Eye (tissue), 1 donor: ENCODE results near the gene OCA2.

ENCODE experiments used
- DNase-seq: peaks from one replicate; pipeline ENCODE4 v3.0.0-alpha.2; 2015

OCA2 gene

DNA sequence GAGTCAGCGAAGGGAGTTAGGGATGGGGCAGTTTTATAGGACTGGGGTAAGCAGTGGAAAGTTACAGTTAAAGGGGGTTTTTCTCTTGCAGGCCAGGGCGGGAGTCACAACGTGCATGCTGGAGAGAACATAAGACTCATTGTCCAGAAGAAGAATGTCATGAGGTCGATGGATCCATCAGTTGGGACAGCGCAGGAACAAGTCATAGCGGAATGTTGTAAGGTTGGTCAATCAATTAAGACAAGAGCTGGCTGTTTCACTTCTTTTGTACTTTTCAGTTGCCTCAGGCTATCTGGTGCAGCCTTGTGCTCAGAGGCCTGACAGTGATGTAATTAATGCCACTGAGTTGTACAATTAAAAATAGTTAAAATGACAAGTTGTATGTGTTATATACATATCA is 165.6 kb downstream of the OCA2 start:
- DNase-seq, result no peak

DNA sequence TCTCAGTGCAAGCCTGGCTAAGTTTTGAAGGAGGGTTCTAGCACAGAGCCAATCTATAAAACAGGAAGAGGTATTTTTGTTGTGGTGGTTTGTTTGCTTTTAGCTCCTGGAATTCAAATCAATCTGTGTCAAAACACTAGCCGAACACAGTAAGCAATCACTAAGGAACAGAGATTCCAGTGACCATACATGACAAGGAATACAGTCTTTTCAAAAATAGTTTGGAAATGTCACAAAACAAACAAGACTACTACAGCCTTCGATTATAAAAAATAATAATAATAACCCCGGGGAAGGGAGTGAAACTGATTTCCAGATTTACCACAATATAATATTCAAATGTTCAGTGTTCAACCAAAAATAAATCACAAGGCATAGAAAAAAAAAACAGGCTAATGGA is 166.5 kb downstream of the OCA2 start:
- no peak for DNase-seq

DNA sequence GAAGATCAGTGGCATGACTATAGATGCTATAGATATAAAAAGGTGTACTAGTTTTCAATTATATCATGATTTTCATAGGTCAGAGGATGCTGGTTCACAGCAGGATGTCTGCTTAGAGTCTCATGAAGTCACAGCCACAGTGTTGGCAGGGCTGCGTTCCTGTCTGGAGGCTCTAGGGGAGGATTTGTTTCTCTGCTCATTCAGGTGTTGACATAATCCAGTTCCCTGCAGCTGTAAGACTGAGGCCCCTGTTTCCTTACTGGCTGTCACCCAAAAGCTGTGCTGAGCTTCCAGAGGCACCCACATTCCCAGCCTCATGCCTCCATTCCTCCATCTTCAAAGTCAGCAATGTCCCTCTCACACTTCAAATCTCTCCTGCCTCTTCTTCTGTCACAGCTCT is 170.7 kb downstream of the OCA2 start:
- no peak for DNase-seq

DNA sequence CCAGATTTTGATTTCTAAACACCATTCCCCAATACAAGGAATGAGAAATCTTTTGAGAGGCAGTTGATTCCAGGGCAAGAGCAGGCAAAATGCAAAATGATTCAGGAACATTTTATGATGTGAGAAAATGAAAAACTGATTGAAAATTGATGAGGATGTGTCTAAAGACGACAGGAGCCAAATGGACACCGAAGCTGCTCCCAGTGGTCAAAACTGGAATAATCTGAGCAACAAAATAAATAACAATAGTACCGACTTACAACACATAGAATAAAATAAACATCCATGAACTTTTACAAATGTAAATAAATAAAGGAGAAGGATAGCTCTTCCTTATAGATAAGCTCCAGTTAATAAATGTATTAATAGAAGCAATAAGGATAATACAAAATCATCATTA is 186.8 kb downstream of the OCA2 start:
- DNase-seq, result no peak

DNA sequence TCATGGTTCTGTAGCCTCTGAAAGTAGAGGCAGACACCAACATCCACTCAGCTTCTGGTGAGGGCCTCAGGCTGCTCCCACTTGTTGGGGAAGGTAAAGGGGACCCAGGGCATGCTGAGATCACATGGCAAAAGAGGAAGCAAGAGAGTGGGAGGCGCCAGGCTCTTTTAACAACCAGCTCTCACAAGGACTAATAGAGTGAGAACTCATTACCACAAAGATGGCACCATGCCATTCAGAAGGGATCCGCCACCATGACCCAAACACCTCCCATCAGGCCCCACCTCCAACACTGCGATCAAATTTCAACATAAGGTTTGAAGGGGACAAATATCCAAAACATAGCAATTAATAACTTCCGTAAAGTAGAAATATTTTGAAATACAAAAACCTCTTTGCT is 192.3 kb downstream of the OCA2 start:
- DNase-seq, result no peak

DNA sequence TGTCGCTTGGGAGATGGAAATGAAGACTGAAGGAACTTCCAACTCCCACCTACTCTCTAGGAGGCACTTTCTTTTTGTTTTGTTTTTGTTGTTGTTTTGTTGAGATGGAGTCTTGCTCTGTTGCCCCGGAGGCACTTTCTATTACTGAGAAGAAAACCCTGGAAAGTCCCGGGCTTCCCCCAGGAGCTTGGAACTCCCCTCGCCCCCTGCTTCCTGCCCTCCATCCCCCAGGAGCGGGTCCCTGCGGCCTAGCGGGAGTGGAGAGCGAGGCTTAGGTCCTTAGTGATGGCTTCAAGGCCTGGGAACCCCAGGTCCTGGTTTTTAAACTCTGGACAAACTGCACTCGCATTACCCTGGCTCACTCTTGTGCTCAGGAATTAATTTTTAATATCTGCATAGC is 195.7 kb downstream of the OCA2 start:
- no peak for DNase-seq

DNA sequence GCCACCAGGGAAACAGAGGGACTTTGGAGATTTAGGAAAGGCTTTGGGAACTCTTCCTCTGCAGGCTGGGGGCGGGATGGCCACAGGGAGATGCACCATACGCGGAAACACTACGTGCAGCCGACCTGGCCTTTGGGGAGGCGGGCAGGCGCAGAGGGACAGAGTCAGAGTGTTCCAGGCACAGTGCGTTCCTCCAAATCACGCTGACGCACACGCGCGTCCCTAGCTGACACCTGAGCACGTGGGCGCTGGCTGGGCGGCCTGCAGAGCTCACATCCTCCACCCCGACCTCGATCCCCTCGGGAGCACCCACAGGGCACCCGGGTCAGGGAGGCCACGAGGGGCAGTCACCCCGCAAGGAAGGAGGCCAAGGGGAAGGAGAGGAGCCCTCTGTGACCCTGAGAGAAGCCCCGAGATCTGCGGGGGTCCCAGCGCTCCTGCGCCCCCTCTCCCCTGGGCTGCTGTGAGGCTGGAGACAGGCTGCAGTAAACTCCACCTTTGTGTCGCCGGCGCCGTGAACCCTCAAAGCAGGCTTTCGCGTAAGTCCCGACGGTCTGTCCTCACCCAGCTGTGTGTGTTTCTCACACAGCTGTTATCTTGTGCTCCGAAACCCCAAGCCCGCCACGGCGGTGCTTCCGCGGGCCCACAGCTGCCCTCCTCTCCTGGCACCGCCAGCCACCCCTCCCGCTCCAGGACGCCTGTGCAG is 196.3 kb downstream of the OCA2 start:
- DNase-seq, result no peak

DNA sequence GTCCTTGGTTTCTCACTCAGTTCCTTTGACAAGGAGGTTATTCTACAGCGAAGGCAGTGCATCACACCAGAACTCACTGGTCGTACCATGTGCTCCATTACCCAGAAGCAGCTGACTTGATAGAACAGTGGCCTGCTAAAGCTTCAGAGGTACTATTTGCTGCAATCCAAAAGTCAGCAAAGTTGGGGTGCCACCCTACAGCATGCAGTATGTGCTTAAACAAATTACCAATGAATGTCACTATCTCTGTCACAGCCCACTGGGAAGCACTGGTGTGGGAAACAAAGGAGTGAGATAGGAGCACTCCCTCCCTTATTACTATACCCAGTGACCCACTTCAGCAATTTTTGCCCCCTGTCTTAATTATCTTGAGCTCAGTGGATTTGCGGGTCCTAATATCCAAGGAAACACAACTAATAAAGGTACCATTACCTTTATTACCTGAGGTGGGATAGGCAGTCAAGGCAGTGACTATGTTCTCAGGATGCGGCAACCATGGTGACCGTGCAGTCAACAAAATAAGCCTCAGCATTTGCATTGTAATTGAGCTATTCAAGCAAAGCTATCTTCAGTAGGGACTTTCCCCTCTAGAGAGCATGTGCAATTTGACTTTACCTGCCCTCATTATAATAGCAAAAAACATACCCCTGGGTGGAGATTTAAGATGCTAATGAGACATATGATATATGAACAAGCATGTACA is 199.4 kb downstream of the OCA2 start:
- no peak for DNase-seq

DNA sequence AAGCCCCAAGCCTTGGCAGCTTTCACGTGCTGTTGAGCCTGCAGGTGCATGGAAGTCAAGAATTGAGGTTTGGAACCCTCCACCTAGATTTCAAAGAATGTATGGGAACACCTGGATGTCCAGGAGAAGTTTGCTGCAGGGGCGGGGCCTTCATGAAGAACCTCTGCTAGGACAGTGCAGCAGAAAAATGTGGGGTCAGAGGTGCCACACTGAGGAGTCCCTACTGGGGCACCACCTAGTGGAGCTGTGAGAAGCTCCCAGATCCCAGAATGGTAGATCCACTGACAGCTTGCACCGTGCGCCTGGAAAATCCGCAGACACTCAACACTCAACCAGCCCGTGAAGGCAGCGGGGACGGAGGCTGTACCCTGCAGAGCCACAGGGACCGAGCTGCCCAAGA is 201.6 kb downstream of the OCA2 start:
- no peak for DNase-seq

DNA sequence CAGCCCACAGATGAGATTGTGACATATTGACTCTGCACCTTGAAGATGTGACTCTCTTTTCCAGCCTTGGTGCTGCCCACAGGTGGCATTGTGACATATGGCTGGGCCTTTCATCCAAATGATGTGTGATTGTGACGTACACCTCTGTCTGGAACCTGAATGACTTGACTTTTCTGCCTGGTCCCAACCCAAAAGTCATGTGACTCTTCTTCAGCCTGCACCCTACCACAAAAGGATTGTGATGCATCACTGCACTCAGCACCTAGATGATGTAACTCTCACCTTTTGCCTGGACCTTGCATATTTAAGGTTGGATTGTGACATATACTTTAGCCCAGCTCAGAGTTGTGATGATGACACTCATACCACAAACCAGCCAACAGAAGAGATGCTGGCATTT is 204.5 kb downstream of the OCA2 start:
- DNase-seq, result no peak

DNA sequence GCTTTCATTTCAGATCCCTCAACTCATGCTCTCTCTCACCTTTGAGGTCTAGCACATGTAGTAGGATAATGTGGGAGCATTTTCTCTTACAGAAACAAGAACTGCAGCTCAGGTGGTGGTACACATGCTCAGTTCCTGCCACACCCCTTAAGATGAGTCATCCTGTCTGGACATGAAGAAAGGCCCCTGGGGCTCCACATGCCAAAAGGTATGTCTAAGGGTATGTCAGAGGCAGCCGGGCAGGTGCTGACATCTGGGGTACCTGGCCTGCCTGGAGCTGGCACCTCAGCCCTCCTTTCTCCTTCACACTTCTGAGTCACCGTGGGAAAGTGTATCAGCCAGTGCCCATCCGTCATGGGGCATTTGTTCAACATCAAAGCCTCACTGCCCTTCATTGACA is 209.9 kb downstream of the OCA2 start:
- DNase-seq, result no peak

DNA sequence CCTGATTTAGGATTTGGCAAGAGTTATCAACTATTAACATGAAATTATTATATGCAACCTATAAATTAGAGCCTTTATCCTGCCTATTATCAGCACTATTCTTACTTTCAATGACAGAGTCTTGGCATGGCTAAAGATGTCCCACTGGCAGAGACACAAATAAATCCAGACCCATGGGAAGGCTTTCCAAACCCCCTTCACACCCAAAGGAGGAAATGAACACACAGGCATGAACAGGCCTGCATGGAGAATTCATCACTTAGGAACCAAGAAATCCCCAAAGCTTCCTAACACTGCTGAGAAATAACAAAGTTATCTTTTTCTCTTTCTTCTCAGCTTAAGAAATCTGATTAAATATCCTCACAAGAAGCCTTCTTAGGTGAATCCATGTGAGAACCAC is 213.9 kb downstream of the OCA2 start:
- no peak for DNase-seq

DNA sequence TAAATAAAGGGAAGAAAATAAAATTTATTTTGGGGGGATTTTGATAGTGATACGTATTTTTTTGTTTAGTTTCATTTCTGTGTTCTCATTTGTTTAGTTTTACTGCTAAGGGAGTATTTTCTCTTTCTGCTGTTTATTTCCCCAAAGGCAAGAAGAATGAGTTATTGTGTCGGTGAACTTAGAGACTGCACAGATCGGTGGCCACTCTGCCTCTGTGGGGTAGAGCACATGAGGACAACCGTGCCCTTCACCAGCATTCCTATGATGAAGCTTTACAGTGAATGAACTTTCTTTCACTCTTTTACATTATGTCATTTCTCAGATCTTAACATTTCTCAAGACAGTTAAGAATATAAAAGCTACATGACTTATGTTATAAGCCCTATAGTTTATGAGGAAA is 214.4 kb downstream of the OCA2 start:
- no peak for DNase-seq

DNA sequence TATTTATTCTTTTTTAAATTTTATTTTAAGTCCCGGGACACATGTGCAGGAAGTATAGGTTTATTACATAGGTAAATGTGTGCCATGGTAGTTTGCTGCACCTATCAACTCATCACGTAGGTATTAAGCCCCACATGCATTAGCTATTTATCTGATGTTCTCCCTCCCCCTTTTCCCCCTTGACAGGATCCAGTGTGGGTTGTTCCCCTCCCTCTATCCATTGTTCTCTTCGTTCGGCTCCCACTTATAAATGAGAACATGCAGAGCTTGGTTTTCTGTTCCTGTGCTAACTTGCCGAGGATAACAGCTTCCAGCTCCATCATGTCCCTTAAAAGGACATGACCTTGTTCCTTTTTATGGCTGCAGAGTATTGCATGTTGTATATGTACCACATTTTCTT is 220.3 kb downstream of the OCA2 start:
- DNase-seq, result no peak

DNA sequence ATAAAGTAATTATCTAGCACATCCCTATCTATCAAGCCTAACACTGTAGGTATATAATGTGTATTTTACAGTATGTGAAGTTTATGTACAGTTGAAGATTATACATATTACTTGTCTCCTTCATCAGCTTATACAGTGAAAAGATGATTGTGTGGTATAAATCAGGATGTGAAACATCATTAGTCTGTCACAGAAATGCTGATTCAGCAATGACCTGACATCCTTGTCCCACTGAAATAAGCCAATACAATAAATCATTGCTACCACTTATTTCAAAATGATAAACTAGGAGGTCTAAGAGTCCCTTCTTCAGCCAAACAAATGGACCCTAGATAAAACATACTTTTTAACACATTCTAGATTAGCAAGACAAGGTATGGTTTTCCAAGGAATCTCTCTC is 225.3 kb downstream of the OCA2 start:
- DNase-seq, result no peak

DNA sequence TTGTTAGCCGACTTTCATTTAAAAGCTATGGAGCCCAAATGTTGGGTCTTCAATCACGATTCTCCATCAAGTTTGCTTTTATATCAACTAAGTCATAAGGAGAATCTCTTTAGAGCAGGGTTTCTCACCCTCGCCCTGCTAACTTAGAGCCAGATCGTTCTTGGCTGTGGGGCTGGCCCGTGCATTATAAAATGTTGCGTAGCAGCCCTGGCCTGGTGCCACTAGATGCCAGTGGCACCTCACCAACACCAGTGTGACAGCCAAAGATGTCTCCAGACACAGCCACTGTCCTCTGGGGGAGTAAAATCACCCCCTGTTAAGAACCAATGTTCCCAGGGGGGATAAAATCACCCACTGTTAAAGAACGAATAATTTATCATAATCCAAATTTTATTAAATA is 226.1 kb downstream of the OCA2 start:
- no peak for DNase-seq

DNA sequence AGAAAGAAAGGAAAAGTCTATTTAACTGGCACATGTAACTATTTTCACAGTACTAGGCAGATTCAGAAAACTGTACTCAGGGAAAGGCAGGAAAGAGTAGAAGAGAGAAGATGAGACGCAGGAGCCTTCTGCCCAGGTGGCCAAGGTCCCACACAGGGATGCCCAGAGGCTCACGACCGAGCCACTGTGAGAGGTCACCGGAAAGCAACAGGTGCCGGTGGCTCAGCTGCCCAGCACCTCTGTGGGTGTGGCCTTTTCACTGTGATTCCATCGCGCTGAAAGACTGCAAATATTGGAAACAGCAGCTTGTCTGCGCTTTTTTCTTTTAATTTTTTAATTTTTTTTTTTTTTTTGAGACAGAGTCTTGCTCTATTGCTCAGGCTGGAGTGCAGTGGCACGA is 226.8 kb downstream of the OCA2 start:
- DNase-seq, result no peak

DNA sequence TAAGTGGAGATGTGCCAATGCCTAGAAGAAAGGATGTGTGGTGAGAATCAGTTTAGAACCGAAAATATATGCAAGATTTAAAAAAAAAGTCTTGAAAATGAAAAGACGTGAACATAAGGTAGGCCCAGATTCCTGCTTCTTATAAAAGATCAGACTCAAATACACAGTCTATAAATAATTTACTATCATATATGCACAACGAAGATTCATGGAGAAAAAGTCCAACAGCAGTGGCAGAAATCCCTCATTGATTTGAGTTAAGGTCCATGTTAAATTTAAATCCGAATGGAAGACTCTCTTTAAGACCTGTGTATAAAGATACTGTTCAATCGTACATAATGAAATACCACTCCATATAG is 227.2 kb downstream of the OCA2 start:
- DNase-seq, result no peak

DNA sequence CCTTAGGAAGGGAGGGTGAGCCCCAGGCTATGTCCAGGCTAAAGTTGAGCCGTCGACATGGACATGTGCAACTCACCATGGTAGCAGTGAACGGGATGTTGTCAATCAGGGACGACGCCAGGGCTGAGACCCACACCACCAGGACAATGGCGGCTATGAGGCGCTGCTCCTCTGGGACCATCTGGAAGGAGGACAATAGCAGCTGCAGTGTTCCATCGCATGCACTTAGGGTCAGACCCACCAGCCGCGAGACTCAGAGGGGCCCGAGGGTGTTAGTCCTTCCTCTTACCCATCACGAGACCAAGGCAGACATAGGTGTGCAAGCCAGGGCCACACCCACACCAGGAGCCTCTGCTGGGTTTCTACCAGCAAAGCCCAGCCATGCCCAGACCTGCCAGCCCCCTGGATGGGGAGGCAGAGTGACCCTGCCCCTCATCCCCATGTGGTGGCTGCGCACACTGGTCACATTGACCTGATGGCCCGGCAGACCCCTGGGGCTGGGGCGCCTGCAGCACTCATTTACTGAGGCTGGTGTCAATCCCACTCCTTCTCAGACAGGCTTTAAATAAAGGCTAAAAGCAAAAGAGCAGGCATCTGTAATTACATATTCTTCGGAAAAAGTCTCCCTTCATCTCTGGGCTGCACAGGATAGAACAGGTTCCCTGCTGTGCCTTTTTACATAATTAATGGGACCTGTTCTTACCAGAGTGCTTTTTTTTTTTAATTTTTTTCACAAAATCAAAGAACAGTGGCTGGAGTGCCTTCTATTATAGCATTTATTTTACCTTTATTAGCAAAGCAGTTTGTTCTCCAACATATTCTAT is 227.8 kb downstream of the OCA2 start:
- DNase-seq, result peak; percentile 64

DNA sequence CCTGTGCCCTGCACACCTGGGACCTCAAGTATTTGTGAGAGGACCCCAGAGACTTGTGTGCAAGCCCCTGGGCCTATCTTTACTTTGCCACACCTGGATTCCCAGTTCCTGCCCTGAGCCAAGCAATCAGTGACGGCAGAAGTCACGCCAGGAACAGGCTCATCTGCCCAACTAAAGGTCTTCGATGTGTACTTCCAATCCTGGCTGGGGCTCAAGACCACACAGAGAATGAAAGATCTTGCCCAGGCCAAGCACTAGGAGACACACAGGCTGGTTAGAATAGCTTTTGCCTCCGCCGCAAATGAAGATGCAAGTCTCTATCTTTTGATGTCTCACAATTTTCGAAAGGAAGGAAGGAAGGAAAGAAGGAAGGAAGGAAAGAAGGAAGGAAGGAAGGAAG is 228.8 kb downstream of the OCA2 start:
- no peak for DNase-seq

DNA sequence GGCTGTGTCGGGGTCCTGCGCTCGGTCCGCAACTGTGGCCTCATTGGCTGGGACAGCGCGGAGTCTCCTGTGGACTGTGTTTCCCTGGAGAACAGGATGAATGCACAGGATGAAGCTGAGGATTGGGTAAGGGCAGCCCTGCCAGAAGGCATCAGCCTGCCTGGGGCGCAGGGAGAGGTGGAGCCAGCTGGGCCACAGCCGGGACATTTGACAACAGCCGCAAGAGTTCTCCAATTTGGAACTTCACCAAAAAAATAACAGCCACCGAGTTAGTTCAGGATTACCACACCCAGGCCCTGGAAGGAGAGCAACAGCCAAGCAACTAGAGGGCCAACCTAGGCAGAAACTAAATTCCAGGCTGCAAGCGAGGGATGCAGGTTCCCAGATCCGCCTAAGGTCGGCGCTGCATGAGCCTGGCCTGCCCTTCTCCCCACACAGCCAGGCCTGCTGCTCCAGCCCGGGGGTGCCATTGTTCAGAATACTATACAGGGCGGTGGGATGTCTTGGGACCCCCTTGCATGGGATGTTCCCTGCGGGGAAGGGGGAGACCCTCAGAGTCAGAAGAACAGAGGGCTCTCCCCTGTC is 229.3 kb downstream of the OCA2 start:
- peak; percentile 5 for DNase-seq

DNA sequence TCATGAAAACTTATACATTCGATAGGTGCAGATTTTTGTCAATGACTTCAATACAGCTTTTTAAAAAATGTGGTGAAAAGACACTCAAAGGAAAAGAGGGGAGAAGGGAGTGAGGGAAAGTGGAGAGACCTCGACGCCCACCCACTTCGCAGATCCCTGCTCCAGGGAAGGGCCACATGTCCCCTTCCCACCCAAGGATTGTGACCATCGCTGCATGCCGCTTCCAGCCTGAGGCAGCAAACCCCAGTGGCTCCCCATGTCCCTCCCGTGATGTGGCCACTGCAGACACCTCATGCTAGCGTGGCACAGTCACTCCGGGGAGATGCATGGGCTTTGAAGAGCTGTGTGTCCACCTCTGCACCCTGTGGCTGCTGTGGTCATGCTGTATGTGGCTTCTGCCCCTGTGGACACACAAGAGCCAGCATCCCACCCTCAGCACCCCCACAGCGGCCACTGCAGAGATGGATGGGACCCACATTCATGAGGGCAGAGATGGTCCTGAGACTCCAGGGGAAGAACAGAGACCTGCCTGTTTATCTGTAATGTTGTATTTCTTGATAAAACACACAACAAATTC is 230.2 kb downstream of the OCA2 start:
- DNase-seq, result no peak

DNA sequence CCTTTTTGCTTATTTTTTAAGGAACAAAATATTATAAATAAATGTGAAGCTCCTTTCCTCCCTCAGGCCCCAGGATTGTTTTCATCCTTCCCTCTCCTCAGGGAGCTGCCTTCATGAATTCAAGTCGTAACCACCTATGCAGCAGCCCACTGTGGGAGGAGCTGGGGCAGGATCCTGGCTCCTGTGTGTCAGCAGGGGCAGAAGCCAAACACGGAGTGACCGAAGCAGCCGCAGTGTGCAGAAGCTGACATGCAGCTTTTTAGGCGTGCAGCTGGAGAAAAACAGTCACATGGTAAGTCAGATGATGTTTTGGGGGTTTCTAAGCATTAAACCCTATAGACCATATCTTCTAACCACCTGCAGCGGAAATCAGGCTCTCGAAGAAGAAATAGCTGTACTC is 231.3 kb downstream of the OCA2 start:
- no peak for DNase-seq
